Large intestine (tissue), 12 donors: Measurements from ENCODE around the gene KRTAP12-3. TPM values are rescaled to one million over a fixed set of nuclear protein-coding genes. Genes with fewer than 3 reads are reported as not detected.
"Not testable (repeated sequence)": the region's sequence is repeated elsewhere in the genome, so short reads cannot be mapped to it uniquely, and the experiment has no call there.

Experiments used
- DNase-seq, 2 donors: peaks; one replicate each; pipeline versions ENCODE4 v3.0.0 to v3.0.0-alpha.2; 2013
- H3K27ac ChIP-seq: one replicate; pipeline ENCODE4 v1.5.1; 2013; ENCODE audit warnings: low read length
- H3K27me3 ChIP-seq: 2 replicates; pipeline ENCODE4 v1.6.1; 2013; ENCODE audit warnings: low read length; ENCODE audit not compliant: control insufficient read depth, insufficient read depth
- H3K36me3 ChIP-seq: 2 replicates; pipeline ENCODE4 v1.6.1; 2013; ENCODE audit warnings: low read length; ENCODE audit not compliant: control insufficient read depth, insufficient read depth
- H3K4me1 ChIP-seq: one replicate; pipeline ENCODE4 v1.6.1; 2013; ENCODE audit warnings: low read length; ENCODE audit not compliant: control insufficient read depth, insufficient read depth
- H3K4me3 ChIP-seq: one replicate; pipeline ENCODE4 v1.5.1; 2013; ENCODE audit warnings: low read length
- H3K9me3 ChIP-seq: one replicate; pipeline ENCODE4 v1.6.1; 2013; ENCODE audit warnings: mild to moderate bottlenecking, low read depth, low read length, moderate library complexity; ENCODE audit not compliant: control insufficient read depth
- WGBS: methylation state at CpG from one replicate; pipeline ENCODE4 v1.1.5; 2013; ENCODE audit warnings: low lambda C conversion rate; ENCODE audit not compliant: insufficient coverage; 5-methylcytosine and 5-hydroxymethylcytosine counted together
- long read RNA-seq, 11 donors: transcript quantifications; one replicate each; lab custom pipeline, GENCODE V29; 2026
- polyA plus RNA-seq: library from polyadenylated mRNA; unstranded; fragments of 120-200 nt; gene quantifications from one replicate; pipeline ENCODE4 v1.2.1, GENCODE V29; 2013

Gene KRTAP12-3
- not detected for polyA plus RNA-seq
- long read RNA-seq, donor 1: 0 reads
- long read RNA-seq, donor 2: 0 reads
- long read RNA-seq, donor 3: 0 reads
- long read RNA-seq, donor 4: 0 reads
- long read RNA-seq, donor 5: 0 reads
- long read RNA-seq, donor 6: 0 reads
- long read RNA-seq, donor 7: 0 reads
- long read RNA-seq, donor 8: 0 reads
- long read RNA-seq, donor 9: 0 reads
- long read RNA-seq, donor 10: 0 reads
- long read RNA-seq, donor 11: 0 reads

GRCh38 chr21:44657635-44658540, at the start of gene KRTAP12-3:
Gene KRTAP12-3, plus strand, starts transcription at chr21:44657932. Its CDS starts 48 bp downstream, at chr21:44657980.
- Histone ChIP-seq H3K27ac (no peak within 1 kb of the TSS), H3K9me3 (peaks cover 3% of the 10 kb centered on the region), H3K36me3 (no peaks in the 10 kb centered on the region), H3K4me3 (no peak within 1 kb of the TSS), H3K4me1 (no peaks in the 10 kb centered on the region), H3K27me3 (peaks cover 2% of the 10 kb centered on the region)
- no peak for DNase-seq
- 30% methylated on average over 2 of the region's 26 CpGs for WGBS

GRCh38 chr21:44609193-44609592, 48.5 kb upstream of the KRTAP12-3 start:
- peaks cover 5% of the 10 kb centered on the region for H3K9me3 ChIP-seq
- H3K4me3 ChIP-seq: no peak overlapping the region
- H3K4me1 ChIP-seq: no peaks in the 10 kb centered on the region
- no peaks in the 10 kb centered on the region for H3K36me3 ChIP-seq
- no peak overlapping the region for H3K27ac ChIP-seq
- no peaks in the 10 kb centered on the region for H3K27me3 ChIP-seq
- no peak for DNase-seq

- not testable (repeated sequence) for H3K27ac ChIP-seq, DNase-seq, H3K4me3 ChIP-seq, H3K36me3 ChIP-seq, H3K9me3 ChIP-seq, H3K27me3 ChIP-seq, H3K4me1 ChIP-seq
- 100% methylated on average over 1 of the region's 7 CpGs for WGBS
Measured at GRCh38 chr21:44610157-44610843, 47.4 kb upstream of the KRTAP12-3 start.

GRCh38 chr21:44611551-44611950, 46.2 kb upstream of the KRTAP12-3 start:
- WGBS: no CpG with 5 or more reads among the region's 4 CpGs
- no peak for DNase-seq
- Histone ChIP-seq H3K4me3 (no peak overlapping the region), H3K9me3 (peaks cover 6% of the 10 kb centered on the region), H3K27me3 (no peaks in the 10 kb centered on the region), H3K4me1 (no peaks in the 10 kb centered on the region), H3K36me3 (no peaks in the 10 kb centered on the region), H3K27ac (no peak overlapping the region)

GRCh38 chr21:44612029-44612486, 45.7 kb upstream of the KRTAP12-3 start, which contains the start of gene KRTAP10-8:
Gene KRTAP10-8, plus strand, starts transcription at chr21:44612079. Its CDS starts 22 bp downstream, at chr21:44612101.
- no peaks in the 10 kb centered on the region for H3K4me1 ChIP-seq
- no CpG with 5 or more reads among the region's 8 CpGs for WGBS
- H3K27me3 ChIP-seq: no peaks in the 10 kb centered on the region
- no peak for DNase-seq
- H3K27ac ChIP-seq: no peak within 1 kb of the TSS
- H3K9me3 ChIP-seq: peaks cover 8% of the 10 kb centered on the region
- H3K36me3 ChIP-seq: no peaks in the 10 kb centered on the region
- no peak within 1 kb of the TSS for H3K4me3 ChIP-seq

- H3K9me3 ChIP-seq: peaks cover 8% of the 10 kb centered on the region
- WGBS: no CpG with 5 or more reads among the region's 13 CpGs
- H3K4me3 ChIP-seq: no peak overlapping the region
- H3K36me3 ChIP-seq: no peaks in the 10 kb centered on the region
- H3K27ac ChIP-seq: no peak overlapping the region
- no peaks in the 10 kb centered on the region for H3K4me1 ChIP-seq
- no peaks in the 10 kb centered on the region for H3K27me3 ChIP-seq
- DNase-seq: no peak
Measured at GRCh38 chr21:44612669-44613229, 45.0 kb upstream of the KRTAP12-3 start.

- Histone ChIP-seq H3K9me3 (peaks cover 8% of the 10 kb centered on the region), H3K27ac (no peak overlapping the region), H3K36me3 (no peaks in the 10 kb centered on the region), H3K4me3 (no peak overlapping the region), H3K27me3 (no peaks in the 10 kb centered on the region), H3K4me1 (no peaks in the 10 kb centered on the region)
- WGBS: no CpG with 5 or more reads among the region's 26 CpGs
- no peak for DNase-seq
Measured at GRCh38 chr21:44613386-44614155, 44.2 kb upstream of the KRTAP12-3 start.

GRCh38 chr21:44614161-44614631, 43.5 kb upstream of the KRTAP12-3 start:
- no peak for DNase-seq
- whole genome bisulfite sequencing: no CpG with 5 or more reads among the region's 20 CpGs
- no peak overlapping the region for H3K27ac ChIP-seq

GRCh38 chr21:44614961-44615391, 42.8 kb upstream of the KRTAP12-3 start:
- Histone ChIP-seq H3K4me3 (no peak overlapping the region), H3K27me3 (no peaks in the 10 kb centered on the region), H3K36me3 (no peaks in the 10 kb centered on the region), H3K9me3 (peaks cover 8% of the 10 kb centered on the region), H3K27ac (no peak overlapping the region), H3K4me1 (no peaks in the 10 kb centered on the region)
- WGBS: no CpG with 5 or more reads among the region's 28 CpGs
- DNase-seq: no peak

More at GRCh38 chr21:44614161-44614631, 43.5 kb upstream of the KRTAP12-3 start:
- no peaks in the 10 kb centered on the region for H3K27me3 ChIP-seq
- peaks cover 8% of the 10 kb centered on the region for H3K9me3 ChIP-seq
- H3K4me3 ChIP-seq: no peak overlapping the region
- no peaks in the 10 kb centered on the region for H3K36me3 ChIP-seq
- H3K4me1 ChIP-seq: no peaks in the 10 kb centered on the region
